Esophagus muscularis mucosa (tissue), 4 donors: ENCODE data around the gene MBTD1. TPM values are rescaled to one million over a fixed set of nuclear protein-coding genes. Genes with fewer than 3 reads are reported as not detected.
A peak's percentile ranks its signal among the peaks of the same experiment; 100 is the strongest.

Experiments used
- DNase-seq: peaks from one replicate; pipeline ENCODE4 v3.0.0-alpha.2; 2017; ENCODE audit errors: extremely low spot score
- H3K27ac ChIP-seq, 4 donors: fragments of 200-600 bp; sonication (generic); replicated peaks in 1 of 4; 1 replicate in 3 of 4; 2 replicates in 1 of 4; pipeline ENCODE4 v1.5.1; 2016 to 2019; ENCODE audit warnings: mild to moderate bottlenecking in 1 of 4
- H3K27me3 ChIP-seq, 4 donors: fragments of 200-600 bp; sonication (generic); one replicate each; pipeline versions ENCODE4 v1.5.1 to v1.6.0; 2016 to 2019
- H3K36me3 ChIP-seq, 4 donors: fragments of 200-600 bp; sonication (generic); one replicate each; pipeline ENCODE4 v1.5.1; 2016 to 2019
- H3K4me1 ChIP-seq, 4 donors: fragments of 200-600 bp; sonication (generic); one replicate each; pipeline ENCODE4 v1.5.1; 2016 to 2019
- H3K4me3 ChIP-seq, 4 donors: fragments of 200-600 bp; sonication (generic); 1 replicate in 2 of 4; 2 replicates in 2 of 4; pipeline ENCODE4 v1.5.1; 2016 to 2019; ENCODE audit warnings: mild to moderate bottlenecking in 4 of 4, moderate library complexity in 1 of 4
- H3K9me3 ChIP-seq, 4 donors: fragments of 200-600 bp; sonication (generic); 1 replicate in 3 of 4; 2 replicates in 1 of 4; pipeline ENCODE4 v1.5.1; 2016 to 2019
- EP300 ChIP-seq: sonication (generic); formaldehyde crosslinking; IDR thresholded peaks from one replicate; pipeline ENCODE4 v1.6.1; 2017; ENCODE audit warnings: antibody characterized with exemption
- POLR2A ChIP-seq: fragments of 450-650 bp; IDR thresholded peaks from one replicate; pipeline ENCODE4 v1.6.1; 2017; ENCODE audit warnings: antibody characterized with exemption, moderate library complexity, mild to moderate bottlenecking, low read depth
- POLR2AphosphoS5 ChIP-seq, 2 donors: sonication (generic); formaldehyde crosslinking; IDR thresholded peaks; one replicate each; pipeline ENCODE4 v1.6.1; 2017; ENCODE audit warnings: antibody characterized with exemption in 2 of 2
- WGBS: methylation state at CpG from one replicate; pipeline ENCODE4 v1.1.5; 2018; 5-methylcytosine and 5-hydroxymethylcytosine counted together
- intact Hi-C: fragments of 100-400 bp; cut with DNase I; formaldehyde crosslinking; loops from one replicate; pipeline ENCODE4 v1.15.1; 2023
- total RNA-seq, 4 donors: library from RNA; depleted of rRNA; stranded (reverse); fragments of >200 nt; gene quantifications; one replicate each; pipeline versions ENCODE4 v1.1.0 to v1.2.1, GENCODE V29; 2016
- TF ChIP-seq, protein P1 (sequence below), 3 experiments: fragments of 200-600 bp in 2 of 3; fragments of 450-650 bp in 1 of 3; sonication (generic) in 2 of 3; IDR thresholded peaks; one replicate each; pipeline ENCODE4 v1.5.1; 2017 to 2019; ENCODE audit warnings: antibody characterized with exemption in 3 of 3, mild to moderate bottlenecking in 2 of 3, moderate library complexity in 1 of 3

MBTD1 gene
- total RNA-seq, 4 donors from 2014 or later: 9.2 to 11.2 (median 9.4) TPM

DNA sequence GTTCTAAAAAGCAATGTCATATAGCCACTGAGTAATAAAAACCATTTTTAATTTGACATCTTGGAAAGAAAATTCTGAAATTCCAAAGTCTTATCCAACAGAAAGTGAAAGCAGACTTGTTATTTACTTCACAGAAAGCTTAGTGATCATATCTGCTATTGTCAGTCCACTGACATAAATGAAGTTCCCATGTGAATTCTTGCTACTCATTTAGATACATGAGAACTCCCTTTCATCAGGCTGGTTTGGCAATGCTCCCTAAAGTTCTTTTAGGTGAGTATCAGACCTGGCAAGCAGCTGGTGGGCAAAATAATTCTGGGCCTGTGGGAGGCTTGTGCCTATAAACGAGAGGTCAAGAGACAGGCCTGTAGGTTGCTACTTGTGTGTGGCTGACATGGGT is 70.2 kb downstream of the MBTD1 start:
- Histone ChIP-seq H3K27me3 (no peaks in the 10 kb centered on the region), H3K9me3 (no peaks in the 10 kb centered on the region), H3K4me1 (no peaks in the 10 kb centered on the region), H3K36me3 (peaks cover 42 to 90% (median 75%) of the 10 kb centered on the region in 4 donors), H3K4me3 (no peak overlapping the region), H3K27ac (peak overlapping the region in 1 of 4 donors; percentile 5)
- intact Hi-C loops: no loop called here
- no peak for DNase-seq
- 69% methylated on average over 1 of the region's 1 CpG for WGBS
- TF ChIP-seq EP300: no peak
- TF ChIP-seq POLR2AphosphoS5 (IDR thresholded peaks at IDR 0.05): no peak
- TF ChIP-seq POLR2A: no peak
- TF ChIP-seq, protein P1, sequence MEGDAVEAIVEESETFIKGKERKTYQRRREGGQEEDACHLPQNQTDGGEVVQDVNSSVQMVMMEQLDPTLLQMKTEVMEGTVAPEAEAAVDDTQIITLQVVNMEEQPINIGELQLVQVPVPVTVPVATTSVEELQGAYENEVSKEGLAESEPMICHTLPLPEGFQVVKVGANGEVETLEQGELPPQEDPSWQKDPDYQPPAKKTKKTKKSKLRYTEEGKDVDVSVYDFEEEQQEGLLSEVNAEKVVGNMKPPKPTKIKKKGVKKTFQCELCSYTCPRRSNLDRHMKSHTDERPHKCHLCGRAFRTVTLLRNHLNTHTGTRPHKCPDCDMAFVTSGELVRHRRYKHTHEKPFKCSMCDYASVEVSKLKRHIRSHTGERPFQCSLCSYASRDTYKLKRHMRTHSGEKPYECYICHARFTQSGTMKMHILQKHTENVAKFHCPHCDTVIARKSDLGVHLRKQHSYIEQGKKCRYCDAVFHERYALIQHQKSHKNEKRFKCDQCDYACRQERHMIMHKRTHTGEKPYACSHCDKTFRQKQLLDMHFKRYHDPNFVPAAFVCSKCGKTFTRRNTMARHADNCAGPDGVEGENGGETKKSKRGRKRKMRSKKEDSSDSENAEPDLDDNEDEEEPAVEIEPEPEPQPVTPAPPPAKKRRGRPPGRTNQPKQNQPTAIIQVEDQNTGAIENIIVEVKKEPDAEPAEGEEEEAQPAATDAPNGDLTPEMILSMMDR (IDR thresholded peaks at IDR 0.05): no peak

DNA sequence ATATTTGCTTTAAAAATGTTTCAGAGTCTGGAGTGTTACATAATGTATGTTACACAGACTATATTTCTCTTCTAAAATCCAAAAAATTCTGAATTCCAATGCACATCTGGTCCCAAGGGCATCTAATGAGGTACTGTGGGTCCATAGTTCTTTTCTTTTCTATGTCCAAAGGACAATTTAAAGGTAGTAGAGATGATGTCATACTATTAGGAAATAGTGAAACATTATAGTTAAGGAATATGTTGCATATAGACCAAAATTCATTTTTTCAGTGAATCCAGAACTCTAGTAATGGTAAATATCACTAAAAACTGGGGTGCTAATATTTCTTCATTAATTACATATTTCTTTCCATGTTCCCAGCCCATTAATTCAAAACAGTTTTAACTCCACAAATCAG is 70.7 kb downstream of the MBTD1 start:
- Histone ChIP-seq H3K27me3 (no peaks in the 10 kb centered on the region), H3K27ac (no peak overlapping the region), H3K4me1 (peaks cover 0 to 2% (median 0%) of the 10 kb centered on the region in 4 donors), H3K4me3 (no peak overlapping the region), H3K9me3 (no peaks in the 10 kb centered on the region), H3K36me3 (peaks cover 37 to 90% (median 72%) of the 10 kb centered on the region in 4 donors)
- no peak for DNase-seq
- intact Hi-C loops: no loop called here
- TF ChIP-seq, protein P1 (IDR thresholded peaks at IDR 0.05): no peak
- TF ChIP-seq POLR2AphosphoS5 (IDR thresholded peaks at IDR 0.05) (no peak), EP300 (no peak), POLR2A (no peak)

DNA sequence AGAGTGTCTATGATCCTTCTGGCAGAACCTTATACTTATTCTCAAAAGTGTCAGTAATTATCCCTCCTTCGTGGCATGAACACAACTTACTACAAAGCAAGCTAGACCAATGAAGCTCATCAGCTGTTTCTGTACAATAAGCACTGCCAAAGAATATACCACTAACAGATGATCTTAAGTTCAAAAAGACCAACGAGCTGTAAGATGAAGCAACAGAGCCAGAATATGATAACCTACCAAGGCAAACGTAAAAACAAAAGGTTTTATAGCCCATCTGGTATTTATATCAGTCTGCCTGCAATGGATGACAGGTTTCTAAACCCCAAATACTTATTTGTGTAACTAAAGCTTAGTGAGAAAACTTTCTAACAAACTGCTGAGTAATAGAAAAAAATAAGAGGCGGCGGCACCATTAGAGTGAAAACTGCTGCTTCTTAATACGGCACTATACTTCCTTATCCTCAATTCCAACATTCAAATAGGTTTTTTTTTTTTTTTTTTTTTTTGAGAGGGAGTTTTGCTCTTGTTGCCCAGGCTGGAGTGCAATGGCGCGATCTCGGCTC is 71.5 kb downstream of the MBTD1 start:
- no peaks in the 10 kb centered on the region for H3K27me3 ChIP-seq
- intact Hi-C loops: no loop called here
- peaks cover 0 to 4% (median 0%) of the 10 kb centered on the region in 4 donors for H3K4me1 ChIP-seq
- no peak for DNase-seq
- no peaks in the 10 kb centered on the region for H3K9me3 ChIP-seq
- no peak overlapping the region for H3K4me3 ChIP-seq
- H3K36me3 ChIP-seq: peaks cover 29 to 85% (median 66%) of the 10 kb centered on the region in 4 donors
- no peak for TF ChIP-seq POLR2AphosphoS5 (IDR thresholded peaks at IDR 0.05)
- H3K27ac ChIP-seq: no peak overlapping the region
- WGBS: 86% methylated on average over 9 of the region's 9 CpGs

DNA sequence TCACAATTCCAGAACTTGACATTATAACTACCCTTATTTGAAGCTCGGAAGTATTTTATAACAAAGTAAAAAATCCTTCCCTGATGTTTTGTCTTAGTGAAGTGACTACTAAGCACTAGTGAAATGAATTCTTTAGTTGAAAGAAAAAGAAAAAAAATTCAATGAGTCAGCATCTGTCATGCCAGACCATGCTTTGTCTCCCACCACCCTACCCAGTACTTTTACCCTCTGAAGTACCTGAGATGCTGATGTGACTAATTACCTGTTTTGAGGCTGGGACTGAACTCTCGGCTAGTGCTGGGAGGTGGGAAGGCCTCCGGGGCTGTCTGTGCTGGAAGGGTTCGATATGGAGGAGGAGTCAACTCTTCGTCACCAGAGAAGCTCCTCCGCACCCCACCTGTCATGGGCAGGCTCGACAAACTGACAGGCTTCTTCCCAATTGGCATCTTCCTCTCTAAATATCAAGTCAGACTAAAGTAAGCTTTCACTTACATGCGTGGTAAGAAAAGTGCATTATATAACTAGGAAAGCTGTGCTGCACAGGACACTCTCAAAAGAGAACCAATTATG is 74.0 kb downstream of the MBTD1 start:
- Histone ChIP-seq H3K27ac (no peak overlapping the region), H3K9me3 (no peaks in the 10 kb centered on the region), H3K4me3 (no peak overlapping the region), H3K27me3 (no peaks in the 10 kb centered on the region), H3K4me1 (peaks cover 0 to 4% (median 0%) of the 10 kb centered on the region in 4 donors), H3K36me3 (peaks cover 17 to 85% (median 62%) of the 10 kb centered on the region in 4 donors)
- no peak for DNase-seq
- TF ChIP-seq, protein P1 (IDR thresholded peaks at IDR 0.05): no peak
- TF ChIP-seq EP300: no peak
- intact Hi-C loops: no loop called here
- 91% methylated on average over 8 of the region's 8 CpGs for WGBS

DNA sequence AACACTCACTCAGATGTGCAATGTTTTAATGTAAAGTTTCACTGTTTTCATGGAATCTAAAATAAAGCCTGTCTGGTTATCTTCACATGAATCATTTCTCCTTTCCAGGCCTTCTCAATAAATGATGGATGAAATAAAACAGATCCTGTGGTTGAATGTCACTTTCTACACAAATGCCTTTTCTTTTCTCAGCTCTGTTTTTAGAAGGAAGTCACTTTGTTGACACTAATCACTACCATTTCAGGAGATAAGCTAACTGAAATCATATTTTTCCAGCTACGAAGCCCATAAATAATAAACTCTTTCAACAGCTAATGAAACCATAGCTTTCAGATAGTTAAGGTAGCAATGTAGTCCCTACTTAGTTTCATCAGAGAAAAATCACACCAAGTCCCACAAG is 75.7 kb downstream of the MBTD1 start:
- H3K36me3 ChIP-seq: peaks cover 11 to 83% (median 55%) of the 10 kb centered on the region in 4 donors
- DNase-seq: no peak
- intact Hi-C loops: no loop called here
- H3K27me3 ChIP-seq: no peaks in the 10 kb centered on the region
- H3K4me1 ChIP-seq: peaks cover 0 to 4% (median 0%) of the 10 kb centered on the region in 4 donors
- no peaks in the 10 kb centered on the region for H3K9me3 ChIP-seq
- no peak overlapping the region for H3K27ac ChIP-seq
- WGBS: 59% methylated on average over 1 of the region's 1 CpG
- TF ChIP-seq POLR2A (no peak), EP300 (no peak), POLR2AphosphoS5 (IDR thresholded peaks at IDR 0.05) (no peak)
- TF ChIP-seq, protein P1 (IDR thresholded peaks at IDR 0.05): no peak
- no peak overlapping the region for H3K4me3 ChIP-seq
